K562 (cell line): ENCODE measurements around the gene TAS2R40. TPM values are rescaled to one million over a fixed set of nuclear protein-coding genes. Genes with fewer than 3 reads are reported as not detected.

ENCODE experiments used
- ATAC-seq: fragments of 200-7000 bp; cut with Tn5 transposase; 3 replicates; pipeline ENCODE4 v1.9.1; 2020; ENCODE audit warnings: moderate library complexity
- BruUV-seq: library from RNA; stranded (reverse); fragments of 400-500 nt; replicated peaks from 2 replicates; lab custom pipeline; 2021; lab: Mats Ljungman, UMichigan
- CTCF ChIA-PET: fragments of 300-600 bp; formaldehyde crosslinking; extraction: SDS; loops from one replicate; lab custom pipeline; 2021; ENCODE audit warnings: low intra/inter-chr PET ratio; lab: Yijun Ruan, JAX
- POLR2A ChIA-PET: fragments of 300-600, 350-650 bp; sonication (Branson Sonifier 250); formaldehyde crosslinking; extraction: SDS; loops from one replicate; lab custom pipeline; 2021; ENCODE audit warnings: antibody characterized with exemption, inconsistent platforms; lab: Yijun Ruan, JAX
- DNase-seq, 4 experiments: peaks; one replicate each; pipeline versions ENCODE4 v3.0.0 to v3.0.0-alpha.2; 2011 to 2018; ENCODE audit warnings: low spot score in 3 of 4, mixed read lengths in 3 of 4; ENCODE audit errors: extremely low read depth in 1 of 4
- FAIRE-seq: peaks from 2 replicates; lab custom pipeline; 2011; peaks lifted over from hg19 to GRCh38; lab: Jason Lieb, UNC
- H2AFZ ChIP-seq: 2 replicates; pipeline ENCODE4 v1.6.0; 2011; ENCODE audit warnings: low read depth, low read length, control low read depth, inconsistent platforms
- H3K27ac ChIP-seq: fragments of 200-600 bp; 3 replicates; pipeline ENCODE4 v1.8.0; 2011; ENCODE audit warnings: low read depth, mild to moderate bottlenecking, control low read depth, inconsistent platforms, low read length, moderate library complexity, mixed read lengths; ENCODE audit errors: extremely low read depth
- H3K27me3 ChIP-seq, 2 experiments: fragments of 300-600 bp in 1 of 2; 2 replicates in 1 of 2; 3 replicates in 1 of 2; pipeline versions ENCODE4 v1.6.0 to v1.8.0; 2011; ENCODE audit warnings: inconsistent platforms in 2 of 2, low read length in 2 of 2, mild to moderate bottlenecking in 1 of 2, mixed read lengths in 1 of 2, moderate library complexity in 1 of 2; ENCODE audit not compliant: control insufficient read depth in 2 of 2, insufficient read depth in 2 of 2
- H3K36me3 ChIP-seq: fragments of 300-600 bp; 3 replicates; pipeline ENCODE4 v1.8.0; 2011; ENCODE audit warnings: mild to moderate bottlenecking, low read length, inconsistent platforms; ENCODE audit not compliant: control insufficient read depth, insufficient read depth
- H3K4me1 ChIP-seq, 2 experiments: fragments of 200-600 bp in 1 of 2; replicated peaks in 1 of 2; 2 replicates in 1 of 2; 3 replicates in 1 of 2; pipeline versions ENCODE4 v1.5.1 to v1.8.0; 2011; ENCODE audit warnings: inconsistent platforms in 2 of 2, low read length in 2 of 2, mild to moderate bottlenecking in 1 of 2, mixed read lengths in 1 of 2, moderate library complexity in 1 of 2; ENCODE audit not compliant: control insufficient read depth in 2 of 2, insufficient read depth in 2 of 2
- H3K4me2 ChIP-seq: 2 replicates; pipeline ENCODE4 v1.6.1; 2011; ENCODE audit warnings: low read length, control low read depth, inconsistent platforms, mixed read lengths; ENCODE audit not compliant: insufficient read depth
- H3K4me3 ChIP-seq: fragments of 200-600 bp; sonication (generic), shearing (Covaris generic); 2 replicates; pipeline ENCODE4 v1.5.1; 2016; ENCODE audit warnings: control low read depth, inconsistent platforms
- H3K79me2 ChIP-seq: fragments of 200-600 bp; 3 replicates; pipeline ENCODE4 v1.8.0; 2011; ENCODE audit warnings: low read length, inconsistent platforms; ENCODE audit not compliant: control insufficient read depth, insufficient read depth
- H3K9ac ChIP-seq, 2 experiments: 2 replicates each; pipeline versions ENCODE4 v1.6.0 to v1.6.1; 2011; ENCODE audit warnings: low read depth in 2 of 2, low read length in 2 of 2, control low read depth in 1 of 2, inconsistent platforms in 1 of 2, mild to moderate bottlenecking in 1 of 2, mixed read lengths in 1 of 2; ENCODE audit not compliant: insufficient read depth in 1 of 2
- H3K9me1 ChIP-seq: one replicate; pipeline ENCODE4 v1.6.0; 2011; ENCODE audit warnings: inconsistent platforms, mild to moderate bottlenecking, low read length, moderate library complexity; ENCODE audit not compliant: control insufficient read depth, insufficient read depth
- H3K9me3 ChIP-seq: replicated peaks from 2 replicates; pipeline ENCODE4 v1.5.1; 2011; ENCODE audit warnings: low read depth, low read length, inconsistent platforms; ENCODE audit not compliant: control insufficient read depth, insufficient read depth
- H4K20me1 ChIP-seq: replicated peaks from 2 replicates; pipeline ENCODE4 v1.6.1; 2011; ENCODE audit warnings: low read length, inconsistent platforms, mixed read lengths; ENCODE audit not compliant: control insufficient read depth, insufficient read depth
- CEBPB ChIP-seq: fragments of 450-650 bp; IDR thresholded peaks from 2 replicates; pipeline ENCODE4 v1.6.1; 2016; ENCODE audit warnings: missing genetic modification characterization, missing compliant biosample characterization
- HDAC2 ChIP-seq: fragments of 450-650 bp; IDR thresholded peaks from 2 replicates; pipeline ENCODE4 v1.6.1; 2016; ENCODE audit warnings: mild to moderate bottlenecking
- MAFG ChIP-seq: fragments of 450-650 bp; conservative IDR thresholded peaks from 2 replicates; pipeline ENCODE4 v1.6.1; 2016; ENCODE audit warnings: missing genetic modification characterization, missing compliant biosample characterization
- MTA3 ChIP-seq: fragments of 450-650 bp; formaldehyde crosslinking; IDR thresholded peaks from 2 replicates; pipeline ENCODE4 v1.6.1; 2017; ENCODE audit warnings: mild to moderate bottlenecking, borderline replicate concordance
- NBN ChIP-seq: fragments of 450-650 bp; IDR thresholded peaks from 2 replicates; pipeline ENCODE4 v1.6.1; 2016; ENCODE audit warnings: low read depth, mild to moderate bottlenecking
- NFE2 ChIP-seq: IDR thresholded peaks from 2 replicates; pipeline ENCODE4 v1.6.1; 2014; ENCODE audit warnings: antibody characterized with exemption, low read depth
- NR2F6 ChIP-seq: fragments of 450-650 bp; formaldehyde crosslinking; IDR thresholded peaks from 2 replicates; pipeline ENCODE4 v1.4.0; 2020; ENCODE audit warnings: mild to moderate bottlenecking
- RAD51 ChIP-seq: fragments of 450-650 bp; IDR thresholded peaks from 2 replicates; pipeline ENCODE4 v1.7.1; 2016; ENCODE audit warnings: low read depth, mild to moderate bottlenecking, borderline replicate concordance
- RUNX1 ChIP-seq: sonication (generic); IDR thresholded peaks from 2 replicates; pipeline ENCODE4 v1.6.1; 2016; ENCODE audit warnings: antibody characterized with exemption, low read depth
- SPI1 ChIP-seq: IDR thresholded peaks from 2 replicates; pipeline ENCODE4 v1.6.1; 2011; ENCODE audit warnings: low read depth, low read length, control low read depth, borderline replicate concordance
- STAT5B ChIP-seq: fragments of 250-450 bp; sonication (Bioruptor Pico); IDR thresholded peaks from 2 replicates; pipeline ENCODE4 v1.8.0; 2021; ENCODE audit warnings: mild to moderate bottlenecking, inconsistent platforms
- XRCC4 ChIP-seq: IDR thresholded peaks from one replicate; pipeline ENCODE4 v1.6.1; 2011; ENCODE audit not compliant: insufficient read depth, insufficient read length; ENCODE audit errors: extremely low read depth
- YY1 ChIP-seq, 3 experiments: IDR thresholded peaks; 2 replicates each; pipeline ENCODE4 v1.6.1; 2011; ENCODE audit warnings: low read length in 2 of 3, mild to moderate bottlenecking in 2 of 3, moderate library complexity in 2 of 3, borderline replicate concordance in 1 of 3, control low read depth in 1 of 3, low read depth in 1 of 3; ENCODE audit not compliant: insufficient read depth in 3 of 3, insufficient replicate concordance in 2 of 3, control insufficient read depth in 1 of 3, insufficient read length in 1 of 3; ENCODE audit errors: extremely low read depth in 1 of 3
- ZNF212 ChIP-seq: fragments of 450-650 bp; formaldehyde crosslinking; IDR thresholded peaks from 2 replicates; pipeline ENCODE4 v1.4.0; 2020; ENCODE audit warnings: mild to moderate bottlenecking
- ZNF316 ChIP-seq: fragments of 450-650 bp; IDR thresholded peaks from 2 replicates; pipeline ENCODE4 v1.6.1; 2016
- WGBS: fragments of 100-300 bp; shearing (Covaris generic); methylation state at CpG from one replicate; pipeline ENCODE4 v1.1.6; 2016; ENCODE audit warnings: low coverage, mixed read lengths; ENCODE audit not compliant: insufficient coverage; ENCODE audit errors: missing lambda C conversion rate; 5-methylcytosine and 5-hydroxymethylcytosine counted together
- in situ Hi-C: fragments of 300-500 bp; cut with MboI; formaldehyde crosslinking; loops from 4 replicates; pipeline ENCODE4 v1.15.0; 2018; ENCODE audit warnings: inconsistent platforms, mixed read lengths
- intact Hi-C: fragments of 100-400 bp; cut with micrococcal nuclease; formaldehyde crosslinking; loops from 2 replicates; pipeline ENCODE4 v1.14.2; 2022
- polyA plus RNA-seq, 8 experiments: library from polyadenylated mRNA; depleted of rRNA in 4 of 8; stranded (reverse) in 5 of 8; unstranded in 3 of 8; fragments of >200 nt; fragmentation: Nextera tagmentation in 2 of 8; fragmentation: Illumina TruSeq in 1 of 8; extraction: Ambion mirVana in 2 of 8; extraction: Trizol in 1 of 8; gene quantifications; 2 replicates each; pipeline versions ENCODE4 v1.2.1 to v1.2.3, GENCODE V29; 2011 to 2014; ENCODE audit warnings: inconsistent platforms in 1 of 8, missing spikeins in 1 of 8
- total RNA-seq, 7 experiments: library from RNA; depleted of rRNA in 6 of 7; stranded (reverse); fragments of >200 nt in 6 of 7; fragmentation: Illumina TruSeq in 2 of 7; extraction: Trizol in 2 of 7; gene quantifications; 2 replicates each; pipeline versions ENCODE4 v1.2.1 to v1.2.3, GENCODE V29; 2011 to 2021; ENCODE audit warnings: low replicate concordance in 1 of 7
- TF ChIP-seq, protein P1 (sequence below): fragments of 250-450 bp; sonication (Bioruptor Pico); IDR thresholded peaks from 2 replicates; pipeline ENCODE4 v1.8.0; 2022; ENCODE audit warnings: inconsistent platforms, mild to moderate bottlenecking, moderate library complexity, borderline replicate concordance

TAS2R40 gene
- total and polyA plus RNA-seq, 9 of the 15 experiments (the other 6 are each of a cell fraction or from before 2014, with no cell fraction given), result not detected

DNA sequence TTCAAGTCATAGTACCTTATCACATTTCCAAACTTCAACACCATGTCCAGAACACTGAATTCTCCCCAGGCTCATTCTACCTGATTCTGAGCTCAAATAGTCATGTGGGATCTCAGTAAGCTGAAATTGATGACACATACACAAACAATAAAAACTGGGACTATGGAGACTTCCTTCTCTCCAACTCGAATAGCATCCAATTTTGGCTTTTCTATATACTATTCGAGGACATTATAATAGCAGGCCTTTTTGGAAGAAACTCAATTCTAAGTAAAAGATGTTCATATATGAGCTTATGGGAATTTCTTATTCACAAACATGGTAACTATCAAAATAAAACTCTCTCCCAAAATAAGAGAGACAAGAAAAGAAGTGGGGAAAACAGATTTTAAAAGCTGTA lies 551 bp upstream of the TAS2R40 start:
- no peaks in the 10 kb centered on the region for H3K9me1 ChIP-seq
- no peak overlapping the region for H2AFZ ChIP-seq
- H3K36me3 ChIP-seq, result no peaks in the 10 kb centered on the region
- in situ Hi-C loops, result loop anchor here (5.0 to 10.0 kb wide), 2 partner anchors 364 to 596 kb away; partner anchors contain the start of gene EPHB6
- BruUV-seq, result no TSS peak
- H3K79me2 ChIP-seq, result no peaks in the 10 kb centered on the region
- H3K4me1 ChIP-seq, result no peaks in the 10 kb centered on the region
- no peak overlapping the region for H3K4me2 ChIP-seq
- H3K27me3 ChIP-seq, result peaks cover 24 to 36% of the 10 kb centered on the region in 2 experiments; a peak in 4 of 5 replicates
- DNase-seq (no peak), ATAC-seq (no peak), FAIRE-seq (no peak)
- H3K27ac ChIP-seq, result no peak overlapping the region
- POLR2A ChIA-PET, result no interaction called here
- no peaks in the 10 kb centered on the region for H3K9me3 ChIP-seq
- 0% methylated on average over 2 of the region's 2 CpGs for WGBS
- H3K9ac ChIP-seq, result no peak overlapping the region
- no peak overlapping the region for H3K4me3 ChIP-seq
- CTCF ChIA-PET, result interaction anchor here (0.6 to 1.1 kb wide), 2 partner anchors 94 to 212 kb away, joined by 3 read pairs; partner anchors contain the start of gene CLCN1
- intact Hi-C loops, result no loop called here
- H4K20me1 ChIP-seq, result no peaks in the 10 kb centered on the region
- no peak for TF ChIP-seq RUNX1
- TF ChIP-seq STAT5B (CRISPR knock-in tag), result no peak
- TF ChIP-seq ZNF212 (CRISPR knock-in tag), result no peak
- TF ChIP-seq NR2F6 (CRISPR knock-in tag), result no peak

DNA sequence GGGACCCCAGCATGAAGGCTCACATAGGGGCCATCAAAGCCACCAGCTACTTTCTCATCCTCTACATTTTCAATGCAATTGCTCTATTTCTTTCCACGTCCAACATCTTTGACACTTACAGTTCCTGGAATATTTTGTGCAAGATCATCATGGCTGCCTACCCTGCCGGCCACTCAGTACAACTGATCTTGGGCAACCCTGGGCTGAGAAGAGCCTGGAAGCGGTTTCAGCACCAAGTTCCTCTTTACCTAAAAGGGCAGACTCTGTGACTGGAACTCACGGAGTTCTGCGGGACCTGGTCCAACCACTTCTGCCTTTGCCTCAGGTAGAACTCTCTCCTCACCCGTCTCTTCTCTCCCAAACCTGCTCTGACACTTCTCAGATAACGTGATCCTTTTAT lies 945 bp downstream of the TAS2R40 start:
- H3K27me3 ChIP-seq, result peaks cover 28 to 43% of the 10 kb centered on the region in 2 experiments; a peak in 4 of 5 replicates
- TF ChIP-seq XRCC4, result no peak
- 0 out of 2 replicates have a peak, but pooled peaks have one; percentile 4 for TF ChIP-seq SPI1
- TF ChIP-seq CEBPB, result peak; percentile 38; the same call in 1 of the 2 replicates
- no peak for TF ChIP-seq HDAC2
- no peak for TF ChIP-seq NBN
- TF ChIP-seq YY1 (IDR thresholded peaks at IDR 0.05; ENCODE audit: borderline replicate concordance in 1 of 3, control insufficient read depth in 1 of 3, extremely low read depth in 1 of 3, insufficient read depth in 3 of 3, insufficient read length in 1 of 3, insufficient replicate concordance in 2 of 3, low read depth in 1 of 3, low read length in 2 of 3), result peak in 2 of 3 experiments; percentile 59 to 88
- TF ChIP-seq, protein P1, sequence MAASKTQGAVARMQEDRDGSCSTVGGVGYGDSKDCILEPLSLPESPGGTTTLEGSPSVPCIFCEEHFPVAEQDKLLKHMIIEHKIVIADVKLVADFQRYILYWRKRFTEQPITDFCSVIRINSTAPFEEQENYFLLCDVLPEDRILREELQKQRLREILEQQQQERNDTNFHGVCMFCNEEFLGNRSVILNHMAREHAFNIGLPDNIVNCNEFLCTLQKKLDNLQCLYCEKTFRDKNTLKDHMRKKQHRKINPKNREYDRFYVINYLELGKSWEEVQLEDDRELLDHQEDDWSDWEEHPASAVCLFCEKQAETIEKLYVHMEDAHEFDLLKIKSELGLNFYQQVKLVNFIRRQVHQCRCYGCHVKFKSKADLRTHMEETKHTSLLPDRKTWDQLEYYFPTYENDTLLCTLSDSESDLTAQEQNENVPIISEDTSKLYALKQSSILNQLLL (CRISPR knock-in tag), result no peak
- TF ChIP-seq RAD51, result no peak
- no peak for TF ChIP-seq MTA3
- peak; percentile 62 for TF ChIP-seq NFE2
- peak; percentile 41 for TF ChIP-seq MAFG
- TF ChIP-seq ZNF316, result peak; percentile 32; the same call in 1 of the 2 replicates
- TF ChIP-seq, all 486 proteins: peak for 6
- Histone ChIP-seq H3K4me3 (no peak overlapping the region), H3K9me1 (no peaks in the 10 kb centered on the region), H4K20me1 (no peaks in the 10 kb centered on the region), H2AFZ (no peak overlapping the region), H3K4me2 (no peak overlapping the region), H3K9ac (no peak overlapping the region), H3K27ac (no peak overlapping the region), H3K36me3 (no peaks in the 10 kb centered on the region), H3K4me1 (no peaks in the 10 kb centered on the region), H3K79me2 (no peaks in the 10 kb centered on the region), H3K9me3 (no peaks in the 10 kb centered on the region)
- ATAC-seq (peak; percentile 64), DNase-seq (no peak), FAIRE-seq (no peak)
- 3% methylated on average over 7 of the region's 7 CpGs for WGBS
- intact Hi-C loops (no loop called here), in situ Hi-C loops (loop anchor here (5.0 to 10.0 kb wide), 2 partner anchors 365 to 598 kb away; partner anchors contain the start of gene EPHB6)
- no TSS peak for BruUV-seq
- ChIA-PET CTCF (interaction anchor here (0.9 kb wide), 1 partner anchor 215 kb away, joined by 3 read pairs; no protein-coding TSS in a partner anchor), POLR2A (no interaction called here)
